NB4 (cell line): ENCODE results near the gene CES2.

Source experiments
- DNase-seq: peaks from one replicate; pipeline ENCODE4 v3.0.0; 2010; ENCODE audit warnings: low read depth
- H3K4me3 ChIP-seq: one replicate; pipeline ENCODE4 v1.5.1; 2011; ENCODE audit warnings: mild to moderate bottlenecking, low read depth, low read length, moderate library complexity
- MYC ChIP-seq: IDR thresholded peaks from 2 replicates; pipeline ENCODE4 v1.6.1; 2011; ENCODE audit warnings: low read depth, low read length
- POLR2A ChIP-seq: IDR thresholded peaks from 2 replicates; pipeline ENCODE4 v1.6.1; 2011; ENCODE audit warnings: mild to moderate bottlenecking; ENCODE audit not compliant: insufficient read length; ENCODE audit errors: extremely low read depth
- TF ChIP-seq, protein P1 (sequence below): IDR thresholded peaks from 2 replicates; pipeline ENCODE4 v1.6.1; 2011; ENCODE audit warnings: low read depth, low read length
- TF ChIP-seq, protein P2 (sequence below): IDR thresholded peaks from one replicate; pipeline ENCODE4 v1.5.1; 2012; ENCODE audit warnings: low read depth, low read length

Gene CES2

DNA sequence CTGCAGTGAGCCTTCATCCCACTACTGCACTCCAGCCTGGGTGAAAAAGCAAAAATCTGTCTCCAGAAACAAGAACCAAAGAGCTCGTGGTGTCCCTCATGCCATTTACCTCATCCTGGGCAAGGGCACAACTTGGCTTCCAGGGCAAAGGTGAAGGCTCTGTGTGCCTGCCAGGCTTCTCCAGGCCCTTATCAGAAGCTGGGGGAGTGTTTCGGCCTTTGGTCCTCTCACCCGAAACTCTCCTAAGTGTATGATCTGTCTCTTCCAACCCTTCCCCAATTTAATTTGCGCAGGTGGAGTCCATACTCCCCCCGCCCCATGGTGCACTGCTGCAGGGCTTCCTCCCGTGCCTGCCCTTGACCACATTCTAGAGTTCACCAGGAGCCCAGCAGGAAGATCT lies 1.1 kb downstream of the CES2 start:
- DNase-seq = no peak
- no peak overlapping the region for H3K4me3 ChIP-seq
- TF ChIP-seq, protein P1, sequence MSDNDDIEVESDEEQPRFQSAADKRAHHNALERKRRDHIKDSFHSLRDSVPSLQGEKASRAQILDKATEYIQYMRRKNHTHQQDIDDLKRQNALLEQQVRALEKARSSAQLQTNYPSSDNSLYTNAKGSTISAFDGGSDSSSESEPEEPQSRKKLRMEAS = no peak
- TF ChIP-seq MYC (no peak), POLR2A (no peak)
- TF ChIP-seq, protein P2, sequence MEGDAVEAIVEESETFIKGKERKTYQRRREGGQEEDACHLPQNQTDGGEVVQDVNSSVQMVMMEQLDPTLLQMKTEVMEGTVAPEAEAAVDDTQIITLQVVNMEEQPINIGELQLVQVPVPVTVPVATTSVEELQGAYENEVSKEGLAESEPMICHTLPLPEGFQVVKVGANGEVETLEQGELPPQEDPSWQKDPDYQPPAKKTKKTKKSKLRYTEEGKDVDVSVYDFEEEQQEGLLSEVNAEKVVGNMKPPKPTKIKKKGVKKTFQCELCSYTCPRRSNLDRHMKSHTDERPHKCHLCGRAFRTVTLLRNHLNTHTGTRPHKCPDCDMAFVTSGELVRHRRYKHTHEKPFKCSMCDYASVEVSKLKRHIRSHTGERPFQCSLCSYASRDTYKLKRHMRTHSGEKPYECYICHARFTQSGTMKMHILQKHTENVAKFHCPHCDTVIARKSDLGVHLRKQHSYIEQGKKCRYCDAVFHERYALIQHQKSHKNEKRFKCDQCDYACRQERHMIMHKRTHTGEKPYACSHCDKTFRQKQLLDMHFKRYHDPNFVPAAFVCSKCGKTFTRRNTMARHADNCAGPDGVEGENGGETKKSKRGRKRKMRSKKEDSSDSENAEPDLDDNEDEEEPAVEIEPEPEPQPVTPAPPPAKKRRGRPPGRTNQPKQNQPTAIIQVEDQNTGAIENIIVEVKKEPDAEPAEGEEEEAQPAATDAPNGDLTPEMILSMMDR = no peak

DNA sequence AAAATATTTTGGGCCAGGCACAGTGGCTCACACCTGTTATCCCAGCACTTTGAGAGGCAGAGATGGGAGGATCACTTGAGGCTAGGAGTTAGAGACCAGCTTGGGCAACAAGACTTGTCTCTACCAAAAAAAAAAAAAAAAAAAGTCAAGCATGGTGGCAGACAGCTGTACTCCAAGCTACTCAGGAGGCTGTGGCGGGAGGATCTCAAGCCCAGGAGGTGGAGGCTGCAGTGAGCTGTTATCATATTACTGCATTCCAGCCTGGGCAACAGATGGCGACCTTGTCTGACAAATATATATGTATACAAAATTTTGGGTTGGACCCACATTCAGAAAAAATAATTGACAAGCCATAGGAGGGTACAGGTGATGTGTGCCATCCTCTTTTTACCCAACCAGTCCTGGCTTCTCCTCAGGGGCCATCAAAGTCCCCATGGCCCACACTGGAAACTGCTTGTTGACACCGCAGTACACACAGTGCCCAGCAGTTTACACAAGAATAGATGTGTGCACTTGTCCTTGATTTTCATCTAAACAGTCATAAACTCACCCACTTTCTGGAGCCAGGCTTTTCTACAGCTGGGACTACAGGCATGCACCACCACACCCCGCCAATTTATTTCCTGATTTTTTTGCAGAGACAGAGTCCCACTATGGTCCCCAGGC lies 1.7 kb downstream of the CES2 start:
- TF ChIP-seq, protein P1 = no peak
- TF ChIP-seq MYC (no peak), POLR2A (no peak)
- TF ChIP-seq, protein P2 = no peak
- H3K4me3 ChIP-seq = no peak overlapping the region
- DNase-seq = no peak

DNA sequence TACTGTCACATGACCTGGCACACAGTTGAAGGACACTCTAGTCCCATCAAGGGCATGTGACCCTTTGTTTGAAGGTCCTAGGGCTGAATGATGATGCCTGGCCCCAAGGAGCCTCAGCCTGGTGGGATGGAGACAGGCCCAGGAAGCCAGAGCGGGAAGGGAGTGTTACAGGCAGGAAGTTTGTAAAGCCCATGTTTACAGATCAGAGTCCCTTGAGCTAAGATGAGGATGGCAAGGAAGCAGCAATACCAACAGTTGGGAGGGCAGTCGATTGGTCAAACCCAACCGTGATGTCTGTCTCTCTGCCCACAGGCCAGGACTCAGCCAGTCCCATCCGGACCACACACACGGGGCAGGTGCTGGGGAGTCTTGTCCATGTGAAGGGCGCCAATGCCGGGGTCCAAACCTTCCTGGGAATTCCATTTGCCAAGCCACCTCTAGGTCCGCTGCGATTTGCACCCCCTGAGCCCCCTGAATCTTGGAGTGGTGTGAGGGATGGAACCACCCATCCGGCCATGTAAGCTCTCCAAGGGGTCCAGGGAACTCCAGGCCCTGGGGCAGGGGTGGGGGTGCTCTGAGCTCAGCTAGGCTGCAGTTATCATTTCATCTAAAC lies 2.5 kb downstream of the CES2 start:
- TF ChIP-seq MYC (no peak), POLR2A (no peak)
- TF ChIP-seq, protein P2 = no peak
- TF ChIP-seq, protein P1 = no peak
- no peak overlapping the region for H3K4me3 ChIP-seq
- no peak for DNase-seq

DNA sequence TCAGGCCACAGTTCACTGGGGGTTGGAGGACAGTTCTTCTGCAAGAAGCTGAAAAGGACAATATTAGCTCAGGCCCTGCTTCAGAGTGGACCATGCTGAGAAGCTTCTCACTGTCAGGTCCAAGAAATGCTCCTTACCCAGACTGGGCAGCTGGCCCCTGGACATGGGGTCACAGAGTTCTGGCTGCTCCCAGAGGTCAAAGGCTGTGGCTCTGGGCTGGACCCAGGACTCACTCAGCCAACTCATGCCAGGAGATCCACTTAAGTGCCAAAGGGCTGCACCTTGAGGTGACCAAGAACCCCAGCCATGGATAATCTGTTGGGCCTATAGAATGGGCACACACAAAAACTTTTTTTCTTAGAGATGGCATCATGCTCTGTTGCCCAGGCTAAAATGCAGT lies 4.0 kb downstream of the CES2 start:
- TF ChIP-seq MYC (no peak), POLR2A (no peak)
- TF ChIP-seq, protein P2 = no peak
- TF ChIP-seq, protein P1 = no peak
- no peak for DNase-seq
- no peak overlapping the region for H3K4me3 ChIP-seq

DNA sequence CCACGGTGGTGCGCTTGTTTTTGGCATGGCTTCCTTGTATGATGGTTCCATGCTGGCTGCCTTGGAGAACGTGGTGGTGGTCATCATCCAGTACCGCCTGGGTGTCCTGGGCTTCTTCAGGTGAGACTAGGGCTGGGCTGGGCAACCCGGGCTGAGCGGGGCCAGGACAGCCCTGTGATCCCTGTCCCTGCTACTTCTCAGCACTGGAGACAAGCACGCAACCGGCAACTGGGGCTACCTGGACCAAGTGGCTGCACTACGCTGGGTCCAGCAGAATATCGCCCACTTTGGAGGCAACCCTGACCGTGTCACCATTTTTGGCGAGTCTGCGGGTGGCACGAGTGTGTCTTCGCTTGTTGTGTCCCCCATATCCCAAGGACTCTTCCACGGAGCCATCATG lies 4.9 kb downstream of the CES2 start:
- no peak overlapping the region for H3K4me3 ChIP-seq
- no peak for DNase-seq
- no peak for TF ChIP-seq MYC
- TF ChIP-seq, protein P2 = no peak
- TF ChIP-seq, protein P1 = no peak
- TF ChIP-seq POLR2A = no peak

DNA sequence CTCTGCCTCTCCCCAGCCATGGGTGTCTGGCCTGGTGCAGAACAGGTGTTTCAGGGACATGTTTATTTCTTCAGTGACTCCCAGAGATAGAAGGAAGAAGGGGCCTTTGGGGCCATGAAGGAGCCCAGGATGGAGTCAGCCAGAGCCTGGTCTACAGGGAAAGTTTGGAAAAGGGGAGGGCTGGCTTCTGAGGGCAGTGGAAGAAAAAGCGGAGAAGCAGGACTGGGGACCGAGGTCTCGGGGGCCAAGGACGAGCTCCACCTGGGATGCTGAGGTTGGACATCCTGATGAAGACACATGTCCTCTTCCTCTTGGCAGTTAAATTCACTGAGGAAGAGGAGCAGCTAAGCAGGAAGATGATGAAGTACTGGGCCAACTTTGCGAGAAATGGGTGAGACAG lies 7.7 kb downstream of the CES2 start:
- TF ChIP-seq, protein P2 = no peak
- no peak for DNase-seq
- no peak overlapping the region for H3K4me3 ChIP-seq
